GM18861 (cell line): ENCODE data around the gene GRM2.
A peak's percentile ranks its signal among the peaks of the same experiment; 100 is the strongest.

Source experiments
- ATAC-seq: cut with Tn5 transposase; IDR thresholded peaks from one replicate; pipeline ENCODE4 v1.9.1; 2021; ENCODE audit not compliant: unreplicated experiment

The GRM2 gene

DNA sequence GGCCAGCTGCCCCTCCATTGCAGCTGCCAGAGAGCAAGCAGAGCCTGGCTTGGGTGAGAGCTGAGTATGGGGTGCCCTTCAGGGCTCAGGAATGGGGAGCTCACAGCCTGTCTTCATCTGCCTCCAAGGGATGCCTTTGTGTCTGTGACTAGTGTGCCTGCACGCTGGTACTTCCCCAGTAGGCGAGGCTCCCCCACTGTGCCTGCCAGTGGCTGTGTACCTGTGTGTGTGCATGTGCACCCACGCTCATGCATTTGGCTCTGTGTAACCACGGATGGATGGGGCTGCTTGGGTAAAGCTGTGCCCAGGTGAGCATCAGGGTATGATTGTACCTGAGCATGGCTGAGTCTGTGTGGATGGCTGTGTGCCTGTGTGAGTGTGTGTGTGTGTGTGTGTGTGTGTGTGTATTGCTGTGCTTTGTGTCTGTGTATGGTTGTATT lies 2.3 kb upstream of the GRM2 start:
- ATAC-seq = no peak

GRCh38 chr3:51705276-51706020 lies 1.4 kb upstream of the GRM2 start:
- no peak for ATAC-seq

GRCh38 chr3:51706021-51706485 lies 815 bp upstream of the GRM2 start:
- ATAC-seq = no peak

DNA sequence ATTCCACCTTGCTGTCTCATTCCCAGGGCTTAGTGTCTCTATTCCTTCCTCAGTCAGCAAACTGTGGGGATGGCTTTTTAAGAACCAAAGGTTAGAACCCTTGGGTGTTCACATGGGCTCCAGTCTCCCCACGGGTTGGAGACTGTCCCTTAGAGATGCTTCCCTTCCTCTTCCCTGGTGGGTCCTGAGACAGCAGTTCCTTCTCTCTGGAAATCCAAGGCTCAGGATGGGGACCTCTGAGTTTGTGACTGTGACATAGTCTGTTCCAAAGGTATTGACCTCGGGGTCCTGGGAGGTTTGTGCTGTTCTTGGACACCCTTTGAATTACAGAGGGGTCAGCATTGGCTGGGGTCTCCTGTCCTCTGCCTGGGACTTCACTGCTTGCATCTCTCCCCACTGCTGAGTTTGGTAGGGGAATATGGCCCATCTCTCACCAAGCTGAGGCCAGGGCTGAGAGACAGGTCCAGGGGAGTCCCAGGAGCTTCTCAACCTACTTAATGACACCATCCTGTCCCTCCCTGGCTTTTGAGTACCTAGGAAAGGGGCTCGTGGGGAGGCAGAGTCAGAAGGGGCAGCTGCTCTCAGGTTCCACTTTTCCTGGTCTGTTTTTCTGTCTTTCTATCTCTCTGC lies 1.5 kb downstream of the GRM2 start:
- no peak for ATAC-seq

GRCh38 chr3:51709004-51709420 lies 2.1 kb downstream of the GRM2 start:
- no peak for ATAC-seq

DNA sequence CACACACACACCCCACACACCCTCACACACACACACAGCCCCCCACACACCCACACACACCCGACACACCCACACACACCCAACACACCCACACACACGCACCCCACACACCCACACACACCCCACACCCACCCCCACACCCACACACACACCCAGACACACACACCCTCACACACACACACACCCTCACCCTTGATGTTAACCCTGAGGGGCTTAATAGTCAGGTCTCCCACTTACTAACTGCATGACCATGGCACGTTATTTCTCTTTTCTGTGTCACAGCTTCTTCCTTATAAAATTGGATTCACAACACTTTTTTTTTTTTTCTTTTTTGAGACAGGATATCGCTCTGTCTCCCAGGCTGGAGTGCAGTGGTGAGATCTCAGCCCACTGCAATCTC lies 2.8 kb downstream of the GRM2 start:
- no peak for ATAC-seq

DNA sequence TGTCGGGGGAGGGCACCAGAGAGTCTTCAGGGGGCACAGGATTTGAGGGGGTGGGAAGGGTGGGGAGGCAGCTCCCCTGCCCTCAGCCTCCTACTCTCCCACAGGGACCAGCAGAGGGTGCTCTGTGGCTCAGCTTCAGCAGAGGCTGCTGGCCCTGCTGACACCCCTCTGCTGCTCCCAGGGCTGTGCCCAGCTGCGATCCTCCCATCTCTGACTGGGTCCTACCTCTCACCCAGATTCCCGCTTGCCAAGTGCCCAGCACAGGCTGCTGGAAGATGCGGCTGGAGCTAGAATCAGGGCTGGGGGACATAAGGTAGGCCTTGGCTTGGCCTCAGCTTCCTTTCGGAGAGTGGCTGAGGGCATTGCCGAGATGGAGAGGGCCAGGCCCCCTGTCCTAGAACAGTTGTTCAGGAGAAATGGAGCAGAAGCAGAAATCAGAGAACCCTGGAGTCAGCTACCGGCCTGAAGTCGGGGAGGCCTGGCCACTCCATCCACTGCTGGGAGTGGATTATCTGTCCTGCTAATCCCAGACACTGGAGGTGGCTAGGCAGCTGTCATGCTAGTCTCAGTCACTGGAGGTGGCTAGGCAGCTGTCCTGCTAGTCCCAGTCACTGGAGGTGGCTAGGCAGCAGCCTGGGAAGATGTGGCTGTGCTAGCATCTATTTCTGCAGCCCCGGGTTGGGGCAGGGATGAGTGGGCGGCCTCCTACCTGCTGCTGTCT lies 3.9 kb downstream of the GRM2 start:
- no peak for ATAC-seq

DNA sequence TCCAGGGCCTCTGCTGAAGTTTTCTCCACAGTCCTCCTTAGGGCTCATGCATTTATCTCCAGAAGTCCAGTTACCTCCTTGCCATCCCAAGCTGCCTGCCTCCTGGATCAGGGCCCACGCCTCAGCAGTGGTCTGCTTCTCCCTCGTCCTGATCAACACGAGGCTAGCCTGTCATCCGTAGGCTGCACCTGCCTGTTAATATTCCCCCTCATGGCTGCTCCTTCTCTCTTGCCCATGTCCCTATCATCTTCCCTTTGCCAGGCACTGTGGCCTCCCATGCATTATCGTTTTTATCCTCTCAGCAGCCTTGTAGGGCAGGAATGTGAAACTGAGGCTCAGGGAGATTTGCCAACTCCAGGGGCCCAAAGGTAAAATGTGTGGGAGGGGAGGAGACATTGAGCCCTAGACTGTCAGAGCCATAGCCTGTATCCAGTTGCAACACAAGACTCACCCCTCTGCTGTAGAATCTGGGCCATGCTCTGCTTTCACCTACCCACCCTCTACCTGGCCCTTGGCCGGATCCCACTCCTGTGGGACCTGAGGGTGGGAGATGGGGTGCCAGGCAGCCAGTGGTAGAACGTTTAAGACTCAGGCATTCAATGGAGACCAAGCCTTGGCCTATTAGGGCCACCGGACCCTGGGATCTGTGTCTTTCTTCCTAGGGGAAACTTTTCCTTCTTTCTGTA lies 4.6 kb downstream of the GRM2 start:
- no peak for ATAC-seq

- ATAC-seq = no peak
Observed at GRCh38 chr3:51712038-51712420, 5.2 kb downstream of the GRM2 start.

DNA sequence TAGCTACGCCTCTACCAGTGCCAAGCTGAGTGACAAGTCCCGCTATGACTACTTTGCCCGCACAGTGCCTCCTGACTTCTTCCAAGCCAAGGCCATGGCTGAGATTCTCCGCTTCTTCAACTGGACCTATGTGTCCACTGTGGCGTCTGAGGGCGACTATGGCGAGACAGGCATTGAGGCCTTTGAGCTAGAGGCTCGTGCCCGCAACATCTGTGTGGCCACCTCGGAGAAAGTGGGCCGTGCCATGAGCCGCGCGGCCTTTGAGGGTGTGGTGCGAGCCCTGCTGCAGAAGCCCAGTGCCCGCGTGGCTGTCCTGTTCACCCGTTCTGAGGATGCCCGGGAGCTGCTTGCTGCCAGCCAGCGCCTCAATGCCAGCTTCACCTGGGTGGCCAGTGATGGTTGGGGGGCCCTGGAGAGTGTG lies 5.7 kb downstream of the GRM2 start:
- ATAC-seq = no peak

- ATAC-seq = no peak
Observed at GRCh38 chr3:51712963-51713362, 6.1 kb downstream of the GRM2 start.

GRCh38 chr3:51715231-51715976 lies 8.5 kb downstream of the GRM2 start:
- ATAC-seq = no peak

- no peak for ATAC-seq
Observed at GRCh38 chr3:51715977-51716294, 9.1 kb downstream of the GRM2 start.

DNA sequence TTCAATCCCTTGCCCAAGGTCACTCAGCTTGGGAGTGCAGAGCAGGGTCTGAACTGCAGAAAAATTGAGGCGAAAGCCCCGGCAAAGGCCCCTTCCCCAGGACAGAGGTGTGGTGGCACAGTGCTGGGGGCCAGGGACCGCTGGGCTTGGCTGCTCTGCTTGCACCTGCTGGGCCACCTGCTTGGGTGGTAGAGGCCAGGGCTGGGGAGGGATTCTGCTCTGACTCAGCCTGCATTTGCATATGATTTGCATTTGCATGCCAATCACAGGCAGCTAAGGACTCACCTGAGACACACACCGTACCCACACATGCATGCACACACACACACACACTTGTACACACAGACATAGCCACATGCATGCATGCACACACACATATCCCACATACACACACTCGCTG lies 9.9 kb downstream of the GRM2 start:
- no peak for ATAC-seq

GRCh38 chr3:51717446-51717845 lies 10.6 kb downstream of the GRM2 start:
- ATAC-seq = no peak

- ATAC-seq = no peak
Observed at GRCh38 chr3:51717947-51718346, 11.1 kb downstream of the GRM2 start.

- peak; percentile 81 for ATAC-seq
Observed at GRCh38 chr3:51718547-51719409, 11.9 kb downstream of the GRM2 start.

DNA sequence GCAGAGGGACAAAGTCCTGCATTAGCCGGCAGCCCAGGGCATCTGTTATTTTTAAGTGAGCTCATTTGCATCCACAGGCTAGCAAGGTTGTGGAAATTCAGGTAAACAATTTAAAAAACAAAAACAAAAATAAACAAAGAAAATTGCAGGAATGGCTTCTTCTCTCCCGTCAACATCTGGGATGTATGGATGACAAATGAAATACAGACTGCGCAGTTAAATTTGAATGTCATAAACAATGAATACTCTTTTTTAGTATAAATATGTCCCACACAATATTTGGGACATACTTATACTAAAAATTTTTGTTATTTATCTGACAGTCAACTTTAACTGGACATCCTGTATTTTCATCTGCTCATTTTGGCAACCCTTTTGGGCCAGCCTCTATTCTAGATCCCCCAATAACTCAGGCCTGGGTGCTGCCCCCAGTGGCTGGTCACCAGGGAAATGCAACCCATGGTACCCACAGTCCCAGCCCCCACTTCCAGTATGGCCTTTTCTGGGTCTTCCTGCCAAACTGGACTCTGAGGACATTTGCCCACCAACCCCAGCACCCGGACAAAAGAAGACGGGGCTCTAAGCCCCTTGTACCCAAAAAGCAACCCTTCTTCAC lies 12.7 kb downstream of the GRM2 start:
- ATAC-seq = no peak

GRCh38 chr3:51720292-51721061 lies 13.6 kb downstream of the GRM2 start:
- ATAC-seq = no peak
